NCI-H774 (cell line): ENCODE measurements around the gene BZW2.
"Not testable (repeated sequence)": the region's sequence is repeated elsewhere in the genome, so short reads cannot be mapped to it uniquely, and the experiment has no call there.

Source experiments
- DNase-seq: peaks from one replicate; lab custom pipeline; 2025; lab: John Stamatoyannopoulos, UW

BZW2 gene

DNA sequence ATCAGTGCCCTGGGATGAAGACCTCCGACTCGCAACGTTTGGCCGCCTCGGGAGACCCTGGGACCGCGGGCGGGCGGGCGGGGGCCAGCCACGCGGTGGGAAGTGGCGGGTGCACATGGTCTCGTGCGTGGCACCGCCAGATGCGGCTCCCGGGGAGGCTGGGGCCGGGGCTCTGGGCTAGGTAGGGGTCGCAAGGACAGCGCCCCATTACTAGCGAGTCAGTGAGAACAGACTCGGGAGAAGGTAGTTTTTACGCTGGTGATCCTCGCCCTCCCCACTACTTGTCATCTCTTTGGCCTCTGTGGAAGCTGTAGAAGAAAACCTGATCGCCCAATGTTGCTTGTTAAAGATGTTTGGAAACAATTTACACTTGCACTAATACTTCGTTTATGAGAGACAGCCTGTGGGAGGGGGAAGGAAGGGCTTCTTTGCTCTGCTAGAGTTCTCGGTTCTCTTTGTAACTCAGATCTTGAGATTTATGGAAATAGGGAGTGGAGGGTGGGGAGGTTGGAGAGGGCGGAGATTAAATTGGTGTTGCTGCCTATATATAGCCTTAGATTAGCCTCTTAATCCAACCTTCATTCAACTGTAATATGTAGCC is 591 bp downstream of the BZW2 start:
- no peak for DNase-seq

DNA sequence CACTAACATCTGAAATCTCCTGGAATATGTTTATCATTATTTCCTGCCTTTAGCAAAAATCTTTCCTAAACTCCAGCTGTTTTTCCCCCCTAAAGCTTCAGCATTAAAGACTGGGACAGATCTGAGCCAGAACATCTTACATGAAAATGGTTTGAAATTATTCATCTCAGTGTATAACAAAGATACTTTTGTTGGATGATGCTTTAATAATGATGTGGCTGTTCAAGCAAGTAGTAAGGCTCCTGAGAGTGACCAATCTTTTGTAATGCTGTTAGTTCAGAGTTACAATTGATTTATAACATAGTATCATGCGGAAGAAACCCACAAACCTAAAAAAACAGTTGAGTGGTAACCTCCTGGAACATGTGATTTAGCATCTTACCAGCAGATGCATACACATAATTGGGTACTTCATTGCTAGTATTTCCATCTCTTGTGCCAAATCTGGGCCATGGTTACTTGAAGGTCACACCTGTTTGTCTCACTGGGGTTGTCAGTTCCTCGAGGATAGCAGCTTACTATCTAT is 1.5 kb downstream of the BZW2 start:
- no peak for DNase-seq

DNA sequence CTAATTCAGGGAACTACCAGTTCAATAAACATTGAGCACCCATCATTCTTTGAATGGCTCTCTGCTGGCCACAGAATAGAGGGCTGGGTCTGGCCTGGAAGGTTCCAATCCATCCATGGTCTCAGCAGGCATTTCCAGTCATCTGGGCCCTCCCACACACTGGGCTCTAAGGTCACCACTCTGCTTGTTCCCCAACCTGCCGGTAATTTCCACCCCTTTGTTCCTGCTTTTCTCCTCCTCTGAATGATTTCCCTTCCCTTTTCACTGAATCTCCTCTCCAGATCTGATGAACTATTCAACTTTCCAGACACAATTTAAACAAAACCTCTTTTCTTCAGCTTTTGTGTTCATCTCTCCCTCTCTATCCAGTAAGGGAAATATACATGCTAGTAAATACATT is 2.6 kb downstream of the BZW2 start:
- DNase-seq, result no peak

DNA sequence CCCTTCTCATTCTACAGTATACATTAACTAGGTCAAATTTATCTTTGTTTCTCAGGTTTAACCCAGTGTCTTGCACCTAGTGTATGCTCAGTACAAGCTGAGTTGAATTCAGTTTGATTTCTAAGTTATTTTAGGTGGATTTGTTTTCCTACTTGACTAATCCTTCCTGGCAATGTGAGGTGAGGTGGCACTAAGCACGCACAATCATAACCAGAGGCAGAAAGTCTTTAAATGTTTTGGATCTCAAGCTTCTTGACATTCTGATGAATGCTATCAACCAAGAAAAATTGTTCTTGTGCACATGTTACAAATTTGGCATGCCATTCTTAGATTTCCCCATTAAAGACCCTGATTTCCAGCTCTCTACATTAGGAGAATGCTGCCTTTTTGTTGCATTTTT is 3.2 kb downstream of the BZW2 start:
- no peak for DNase-seq

DNA sequence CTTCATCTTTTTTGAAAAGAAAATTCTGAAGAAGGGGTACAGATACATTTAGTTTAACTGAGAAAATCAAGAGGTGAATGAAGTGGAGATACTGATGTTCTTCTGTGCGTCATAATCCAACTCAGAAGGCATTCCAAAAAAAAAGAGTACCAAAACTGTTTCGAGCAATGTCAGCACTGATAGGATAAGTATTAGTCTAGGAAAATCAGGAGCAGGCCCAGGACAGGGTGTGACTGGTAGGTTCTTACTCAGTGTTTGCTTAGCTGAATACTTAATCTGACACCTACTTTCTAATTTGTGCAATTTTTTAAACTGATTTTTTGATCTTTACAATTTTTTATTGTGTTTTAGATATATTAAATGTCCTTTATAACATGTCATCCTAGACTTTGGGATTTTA is 4.3 kb downstream of the BZW2 start:
- DNase-seq, result no peak

DNA sequence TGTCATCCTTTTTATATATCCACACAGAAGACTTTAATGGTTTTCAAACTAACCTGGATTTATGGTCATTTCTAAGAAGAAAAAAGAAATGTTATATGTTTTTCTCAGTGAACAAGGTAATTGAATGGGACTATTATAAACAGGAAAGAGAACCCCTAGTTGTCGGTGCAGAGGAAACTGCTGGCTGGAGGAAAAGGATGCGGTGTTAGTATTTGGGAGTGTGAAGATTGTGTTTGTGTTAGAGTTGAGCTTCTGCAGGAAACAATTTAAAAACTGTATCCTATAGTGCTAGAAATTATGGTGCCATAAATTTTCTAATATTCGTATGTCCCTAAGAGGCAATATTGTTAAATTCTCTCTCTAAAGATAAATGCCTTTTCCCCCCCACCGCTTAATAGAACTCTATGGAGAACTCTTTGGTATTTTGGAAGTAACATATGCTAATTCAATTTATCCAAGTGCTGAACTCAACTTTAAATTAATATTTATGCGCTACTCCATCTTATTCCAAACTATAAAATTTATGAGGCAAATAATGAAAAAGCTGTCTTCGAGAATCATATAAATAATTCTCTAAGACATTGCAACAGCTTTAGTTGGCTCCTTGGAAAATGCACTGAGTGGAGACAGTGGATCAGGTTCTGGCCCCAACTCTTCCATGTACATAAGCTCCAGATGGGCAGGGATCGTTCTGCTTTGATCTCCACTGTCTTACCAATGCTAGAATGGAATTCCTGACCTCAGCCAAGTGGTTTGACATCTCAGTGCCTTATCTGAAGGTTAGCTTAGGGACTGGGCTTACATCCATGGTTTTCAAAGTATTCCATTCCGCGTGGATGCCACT is 5.6 kb downstream of the BZW2 start:
- DNase-seq, result no peak

DNA sequence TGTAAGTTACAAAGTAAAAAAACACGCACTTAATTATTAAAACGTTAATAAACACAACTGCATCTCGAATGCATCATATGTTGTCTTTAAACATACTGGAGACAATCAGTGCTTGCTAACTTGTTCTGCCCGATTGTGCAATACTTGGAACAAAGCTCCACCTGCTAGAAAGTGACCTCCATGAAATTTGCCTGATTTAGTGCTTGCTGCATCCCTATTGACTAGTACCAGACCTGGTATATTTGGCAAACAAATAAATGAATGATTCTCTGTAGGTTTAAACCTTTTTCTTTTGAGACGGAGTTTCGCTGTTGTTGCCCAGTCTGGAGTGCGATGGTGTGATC is 6.2 kb downstream of the BZW2 start:
- no peak for DNase-seq

DNA sequence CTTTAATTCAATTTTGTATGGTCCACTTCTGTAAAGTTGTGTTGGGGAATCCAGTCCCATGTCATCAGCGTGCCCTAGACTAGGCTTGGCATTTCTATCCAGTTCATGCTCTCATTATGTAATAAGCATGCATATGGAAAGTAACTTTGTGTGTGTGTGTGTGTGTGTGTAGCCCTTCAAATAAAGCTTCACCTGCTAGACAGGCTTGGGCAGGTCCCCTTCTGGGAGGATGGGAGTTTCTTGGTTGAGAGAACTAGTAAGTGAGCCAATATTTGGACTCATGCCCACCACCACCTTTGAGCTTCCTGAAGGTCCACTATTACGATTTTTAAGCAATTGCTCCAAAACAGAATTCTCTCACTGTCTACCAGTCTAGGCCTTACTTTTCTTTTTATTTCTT is 6.9 kb downstream of the BZW2 start:
- DNase-seq, result no peak

DNA sequence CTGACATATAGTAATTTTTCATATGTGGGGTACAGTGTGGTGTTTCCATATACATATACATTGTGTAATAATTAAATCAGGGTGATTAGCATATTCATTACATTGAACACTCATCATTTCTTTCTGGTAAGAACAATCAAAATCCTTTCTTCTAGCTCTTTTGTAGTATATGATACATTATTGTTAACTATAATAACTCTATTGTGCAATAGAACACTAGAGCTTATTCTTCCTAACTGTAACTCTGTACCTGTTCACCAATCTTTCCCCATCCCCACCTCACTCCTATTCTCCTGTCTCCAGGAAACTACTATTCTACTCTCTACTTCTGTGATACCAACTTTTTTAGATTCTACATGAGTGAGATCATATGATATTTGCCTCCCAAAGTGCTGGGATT is 9.4 kb downstream of the BZW2 start:
- DNase-seq, result no peak

DNA sequence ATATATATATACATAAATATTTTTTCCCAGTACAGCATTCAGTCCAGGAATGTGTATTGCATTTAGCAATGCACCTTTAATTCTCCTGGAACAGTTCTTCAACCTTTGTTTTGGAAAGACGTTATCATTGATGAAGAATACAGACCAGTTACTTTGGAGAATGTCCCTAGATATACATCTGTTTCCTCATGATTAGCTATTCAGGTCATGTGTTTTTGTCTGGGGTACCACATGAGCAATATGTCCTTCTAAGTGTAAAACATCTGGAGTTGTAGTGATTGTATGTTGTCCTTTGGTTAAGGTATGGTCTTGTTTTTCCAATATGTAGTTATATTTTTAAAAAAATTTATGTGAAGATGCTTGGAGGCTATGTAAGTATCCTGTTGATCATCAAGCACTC is 10.2 kb downstream of the BZW2 start:
- no peak for DNase-seq

DNA sequence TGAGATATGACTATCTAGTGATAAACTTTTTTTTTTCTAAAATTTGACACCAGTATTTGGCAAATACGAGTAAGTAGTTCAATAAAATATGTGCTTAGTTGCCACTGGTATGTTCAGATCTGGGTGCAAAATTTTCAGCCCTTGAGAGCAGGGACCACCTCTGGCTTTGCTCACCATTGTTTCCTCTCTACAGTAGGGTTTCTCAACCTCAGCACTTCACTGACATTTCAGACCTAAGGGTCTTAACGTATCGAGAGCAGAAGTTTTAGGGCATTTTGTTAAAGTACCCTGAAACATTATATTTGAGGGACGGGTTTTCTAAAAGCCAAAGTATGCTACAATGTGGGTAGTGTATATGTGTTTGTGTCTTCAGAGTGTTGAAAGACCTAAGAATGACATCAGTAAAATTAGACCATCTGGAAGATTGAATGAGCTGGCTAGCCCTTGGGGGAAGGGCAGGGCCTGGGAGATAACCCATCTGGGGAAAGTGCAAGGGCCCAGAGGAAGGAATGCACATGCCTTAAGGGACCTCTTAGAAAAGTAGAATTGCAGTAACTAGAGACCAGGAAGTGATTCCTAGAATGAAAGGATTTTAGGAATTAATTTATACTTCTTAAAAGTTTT is 11.8 kb downstream of the BZW2 start:
- no peak for DNase-seq

DNA sequence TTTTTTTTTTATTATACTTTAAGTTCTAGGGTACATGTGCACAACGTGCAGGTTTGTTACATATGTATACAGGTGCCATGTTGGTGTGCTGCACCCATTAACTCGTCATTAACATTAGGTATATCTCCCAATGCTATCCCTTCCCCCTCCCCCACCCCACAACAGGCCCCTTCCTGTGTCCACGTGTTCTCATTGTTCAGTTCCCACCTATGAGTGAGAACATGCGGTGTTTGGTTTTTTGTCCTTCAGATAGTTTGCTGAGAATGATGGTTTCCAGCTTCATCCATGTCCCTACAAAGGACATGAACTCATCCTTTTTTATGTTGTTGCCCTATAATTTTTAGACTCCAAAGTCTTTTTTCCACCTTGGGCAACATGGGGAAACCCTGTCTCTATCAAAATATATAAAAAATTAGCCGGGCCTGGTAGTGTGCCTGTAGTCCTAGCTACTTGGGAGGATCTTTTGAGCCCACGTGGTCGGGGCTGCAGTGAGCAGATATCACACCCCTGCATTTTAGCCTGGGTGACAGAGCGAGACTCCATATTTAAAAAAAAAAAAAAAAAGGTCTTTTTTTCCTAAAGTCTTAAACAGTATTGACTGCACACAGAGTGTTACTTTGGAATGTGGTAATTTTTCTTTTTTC is 14.0 kb downstream of the BZW2 start:
- not testable (repeated sequence) for DNase-seq

DNA sequence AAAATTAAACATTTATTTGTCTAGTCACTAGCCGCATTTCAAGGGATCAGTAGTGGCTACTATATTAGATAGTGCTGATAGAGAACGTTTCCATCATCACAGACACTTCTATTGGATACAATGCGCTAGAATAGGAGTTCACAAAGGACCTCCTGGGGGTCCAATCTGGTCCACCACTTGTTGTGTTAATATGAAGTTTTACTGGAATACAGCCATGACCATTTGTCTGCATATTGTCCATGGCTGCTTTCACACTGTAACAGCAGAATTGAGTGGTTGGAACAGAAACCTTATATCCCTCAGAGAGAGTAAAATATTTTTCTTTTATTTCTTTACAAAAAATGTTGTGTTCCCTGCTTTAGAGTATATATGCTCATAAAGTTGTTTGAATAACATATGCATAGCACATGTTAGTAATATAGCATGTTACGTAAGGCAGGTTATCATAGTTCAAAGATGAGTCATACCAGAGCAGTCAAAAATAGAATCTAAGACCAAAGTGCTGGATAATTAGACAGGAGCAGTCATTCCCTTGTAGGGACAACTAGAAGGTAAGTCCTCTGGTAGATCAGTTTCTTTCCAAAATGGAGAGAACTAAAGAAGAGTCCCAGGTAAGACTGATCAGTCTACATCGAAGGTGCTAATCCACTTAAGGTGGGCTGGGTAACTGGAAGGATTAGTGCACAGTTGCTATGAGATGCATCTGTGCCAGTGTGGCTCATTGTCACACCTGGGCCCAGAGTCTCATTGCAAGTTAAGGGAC is 14.9 kb downstream of the BZW2 start:
- no peak for DNase-seq

DNA sequence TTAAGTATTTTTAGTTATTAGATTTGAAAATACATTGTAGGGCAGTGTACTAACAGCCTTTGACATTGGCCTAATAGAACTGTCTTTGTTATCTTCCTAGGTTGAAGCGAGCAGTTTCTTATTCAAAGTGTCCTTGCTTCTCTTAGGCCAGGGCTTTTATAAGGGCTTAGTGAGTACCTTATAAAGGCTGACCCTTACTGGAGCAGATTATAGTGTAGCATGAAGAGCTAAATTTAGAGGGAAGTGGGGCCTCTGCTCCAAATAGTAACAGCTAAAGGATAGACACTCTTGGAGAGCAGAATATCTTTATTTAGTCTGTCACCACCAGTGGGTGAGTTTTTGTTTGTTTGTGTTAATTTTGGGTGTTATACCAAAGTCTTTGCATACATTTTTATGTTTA is 15.9 kb downstream of the BZW2 start:
- DNase-seq, result no peak

DNA sequence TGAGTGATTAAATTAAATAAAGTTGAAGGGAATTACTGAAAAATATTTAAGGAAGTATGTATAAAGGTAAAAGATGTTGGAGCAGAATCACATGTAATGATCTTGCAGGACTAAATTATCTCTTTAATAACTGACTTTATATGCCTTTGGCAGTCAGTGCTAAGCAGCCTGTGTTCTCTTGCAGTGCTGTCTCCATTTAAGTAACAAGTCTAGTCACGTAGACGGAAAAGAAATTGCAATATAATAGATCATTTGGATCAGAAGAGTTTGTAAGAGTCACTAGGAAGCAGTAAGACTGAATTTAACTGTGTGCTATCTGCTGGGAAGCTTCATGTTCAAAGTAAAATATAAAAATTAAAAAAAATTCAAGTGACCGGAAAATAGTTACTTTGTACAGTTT is 21.4 kb downstream of the BZW2 start:
- DNase-seq, result no peak

DNA sequence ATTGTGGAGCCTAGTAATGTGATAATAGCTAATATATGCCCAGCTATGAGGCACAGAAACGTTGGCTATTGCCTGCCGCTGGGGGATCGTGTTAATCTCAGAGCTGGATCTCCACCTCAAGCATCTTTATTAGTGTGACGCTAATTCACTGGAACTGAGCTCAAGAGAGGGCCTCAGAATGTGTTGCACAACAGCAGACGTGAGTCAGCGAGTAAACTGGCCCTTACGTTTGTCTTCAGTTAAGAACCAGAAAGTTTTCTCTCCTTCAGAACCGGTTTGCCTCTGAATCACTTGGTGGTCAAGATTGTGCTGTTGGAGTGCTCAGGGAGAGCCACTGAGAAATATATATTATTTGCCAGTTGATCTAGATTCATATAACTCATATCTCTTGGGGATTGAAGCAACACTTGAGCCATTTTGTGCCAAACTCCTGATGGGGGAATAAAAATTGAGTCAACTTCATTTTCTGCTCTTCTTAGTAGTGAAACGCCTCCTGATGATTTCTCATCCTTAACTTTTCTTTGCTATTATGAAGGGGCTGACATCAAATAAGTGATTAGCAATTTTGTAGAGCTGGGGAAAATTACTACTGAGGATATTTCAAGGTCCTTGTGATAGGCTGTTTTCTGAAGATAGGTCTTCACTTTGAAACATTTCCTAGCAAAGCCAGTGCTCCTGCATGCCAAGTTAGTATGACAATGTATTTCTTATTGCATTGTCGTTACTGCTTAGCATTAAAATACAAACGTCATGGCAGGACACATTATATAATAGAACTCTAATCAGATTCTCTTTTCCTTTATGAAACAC is 22.3 kb downstream of the BZW2 start:
- DNase-seq, result no peak

DNA sequence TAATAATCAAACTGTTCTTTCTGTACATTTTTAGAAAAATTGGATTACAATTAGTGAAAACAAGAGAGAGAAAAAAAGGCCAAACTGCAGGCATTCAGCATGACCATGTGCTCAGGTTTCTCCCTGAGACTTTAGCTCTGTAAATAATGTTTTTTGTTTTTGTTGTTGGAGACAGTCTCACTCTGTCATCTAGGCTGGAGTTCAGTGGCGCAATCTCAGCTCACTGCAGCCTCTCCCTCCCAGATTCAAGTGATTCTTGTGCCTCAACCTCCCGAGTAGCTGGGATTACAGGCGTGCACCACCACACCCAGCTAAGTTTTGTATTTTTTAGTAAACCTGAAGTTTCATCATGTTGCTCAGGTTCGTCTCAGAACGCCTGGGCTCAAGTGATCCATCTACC is 23.0 kb downstream of the BZW2 start:
- no peak for DNase-seq

DNA sequence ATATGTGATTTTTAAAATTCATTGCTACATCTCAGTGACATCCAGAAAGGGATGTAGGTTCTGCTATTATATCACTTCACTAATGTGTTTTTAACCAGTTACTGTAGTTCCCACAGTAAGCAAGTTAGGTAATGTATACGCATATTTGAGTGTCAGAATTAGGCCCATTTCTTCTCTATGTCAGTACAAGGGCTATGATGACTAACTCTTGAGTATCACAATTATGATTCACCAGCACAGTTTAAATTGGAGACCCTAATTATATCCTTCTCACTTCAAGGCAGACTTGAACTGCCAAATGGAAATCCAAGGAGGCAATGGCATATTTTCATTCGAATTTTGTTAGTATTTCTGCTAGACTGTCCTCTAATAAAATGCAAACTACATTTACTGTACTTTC is 23.6 kb downstream of the BZW2 start:
- no peak for DNase-seq

DNA sequence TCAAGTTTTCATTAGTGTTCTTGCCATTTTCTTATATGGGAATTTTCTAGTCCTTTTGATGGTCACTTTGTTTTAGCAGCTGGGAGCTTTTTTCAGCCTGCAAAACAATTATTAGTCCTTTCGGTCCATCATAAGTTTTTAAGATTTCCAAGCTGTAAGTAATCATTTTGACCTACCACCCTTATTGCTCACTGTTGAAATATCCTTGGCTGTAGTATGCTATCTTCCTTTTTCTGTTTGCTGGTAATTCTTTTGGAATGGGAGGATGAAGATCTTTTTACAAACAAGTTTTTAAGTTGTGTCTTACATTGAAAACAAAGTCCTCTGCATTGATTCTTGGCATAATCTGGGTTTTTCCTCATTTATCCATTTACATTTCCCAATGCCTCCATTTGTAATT is 24.0 kb downstream of the BZW2 start:
- no peak for DNase-seq

DNA sequence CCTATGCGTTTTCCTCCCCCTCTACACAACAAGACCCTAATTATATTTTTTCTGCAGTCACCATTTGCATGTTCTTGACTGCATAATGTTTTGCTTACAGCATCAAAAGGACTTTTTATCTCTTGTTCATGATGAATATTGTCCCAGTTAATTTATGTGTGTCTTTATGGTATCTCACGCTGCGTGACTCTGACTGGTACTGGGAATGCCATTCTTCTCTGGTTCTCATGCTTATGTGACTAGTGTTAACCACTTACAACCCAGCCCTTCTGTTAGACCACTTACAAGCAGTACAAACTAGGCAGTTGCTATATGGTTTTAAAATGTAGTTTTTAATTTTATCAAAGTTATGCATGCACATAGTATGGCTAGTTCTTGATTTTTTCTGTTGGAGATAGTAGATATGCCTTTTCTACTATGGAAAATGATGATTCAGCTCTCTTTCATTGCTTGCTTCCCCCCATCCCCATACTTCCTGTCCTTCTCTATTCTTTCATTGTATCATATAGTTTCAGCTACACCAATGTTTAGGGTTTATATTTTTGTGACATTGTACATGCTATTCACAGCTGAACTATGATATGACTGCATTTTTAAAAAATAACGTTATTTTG is 24.9 kb downstream of the BZW2 start:
- no peak for DNase-seq

DNA sequence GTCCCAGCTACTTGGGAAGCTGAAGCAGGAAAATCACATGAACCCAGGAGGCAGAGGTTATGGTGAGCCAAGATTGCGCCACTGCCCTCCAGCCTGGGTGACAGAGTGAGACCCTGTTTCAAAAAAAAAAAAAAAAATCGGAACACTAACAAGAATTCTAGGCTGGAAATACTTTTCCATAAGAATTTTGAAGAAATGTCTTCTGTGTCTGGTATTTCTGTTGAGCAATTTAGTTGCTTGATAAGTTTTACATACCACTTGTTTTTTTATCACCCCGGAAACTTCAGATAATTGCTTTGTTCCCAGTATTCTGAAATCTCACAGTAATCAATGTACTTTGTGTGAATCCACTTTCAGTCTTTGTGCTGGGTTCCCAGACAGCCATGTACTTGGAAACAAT is 25.8 kb downstream of the BZW2 start:
- no peak for DNase-seq
